Nephron (organoid): ENCODE results near the gene CEP85L.

Experiments used
- H3K27ac Mint-ChIP-seq, 3 experiments: 2 replicates each; pipeline ENCODE4 v1.8.0; 2020; ENCODE audit warnings: mixed read lengths in 3 of 3, mild to moderate bottlenecking in 2 of 3, moderate library complexity in 1 of 3
- H3K27me3 Mint-ChIP-seq: 2 replicates; pipeline ENCODE4 v1.8.0; 2021; ENCODE audit warnings: low read depth, mild to moderate bottlenecking, moderate library complexity, mixed read lengths
- H3K36me3 Mint-ChIP-seq: 2 replicates; pipeline ENCODE4 v1.8.0; 2020; ENCODE audit warnings: low read depth, mixed read lengths
- H3K4me1 Mint-ChIP-seq: 2 replicates; pipeline ENCODE4 v1.8.0; 2020; ENCODE audit warnings: mixed read lengths
- H3K4me3 Mint-ChIP-seq, 3 experiments: 2 replicates each; pipeline ENCODE4 v1.8.0; 2020; ENCODE audit warnings: mild to moderate bottlenecking in 3 of 3, mixed read lengths in 3 of 3, moderate library complexity in 2 of 3
- H3K9me3 Mint-ChIP-seq: 2 replicates; pipeline ENCODE4 v1.8.0; 2020; ENCODE audit warnings: mixed read lengths
- TF ChIP-seq, protein P1 (sequence below), 3 experiments: fragments of 200-600 bp; sonication (generic); IDR thresholded peaks; one replicate each; pipeline ENCODE4 v1.5.0; 2021; ENCODE audit warnings: antibody characterized with exemption in 3 of 3; ENCODE audit not compliant: unreplicated experiment in 3 of 3

The CEP85L gene

DNA sequence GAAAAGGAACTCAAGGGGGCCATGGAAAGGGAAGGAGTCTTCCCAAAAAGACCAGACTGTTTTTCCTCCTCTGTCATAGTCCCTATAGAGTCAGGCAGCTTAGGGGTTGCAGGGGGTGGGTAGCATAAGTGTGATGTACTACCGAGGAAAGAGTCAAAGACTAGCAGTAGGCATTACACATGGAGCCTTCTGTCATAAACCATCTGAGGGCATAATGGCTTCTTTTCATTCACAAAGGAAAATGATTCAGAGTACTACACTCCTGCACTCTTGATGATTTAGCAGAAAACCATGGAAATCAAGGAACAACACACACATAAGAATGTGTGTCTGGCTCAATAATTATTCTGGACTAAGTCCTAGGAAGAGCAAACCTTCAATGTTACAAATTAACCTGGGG lies 88.4 kb downstream of the CEP85L start:
- no peaks in the 10 kb centered on the region for H3K36me3 Mint-ChIP-seq
- no peaks in the 10 kb centered on the region for H3K9me3 Mint-ChIP-seq
- TF ChIP-seq, protein P1, sequence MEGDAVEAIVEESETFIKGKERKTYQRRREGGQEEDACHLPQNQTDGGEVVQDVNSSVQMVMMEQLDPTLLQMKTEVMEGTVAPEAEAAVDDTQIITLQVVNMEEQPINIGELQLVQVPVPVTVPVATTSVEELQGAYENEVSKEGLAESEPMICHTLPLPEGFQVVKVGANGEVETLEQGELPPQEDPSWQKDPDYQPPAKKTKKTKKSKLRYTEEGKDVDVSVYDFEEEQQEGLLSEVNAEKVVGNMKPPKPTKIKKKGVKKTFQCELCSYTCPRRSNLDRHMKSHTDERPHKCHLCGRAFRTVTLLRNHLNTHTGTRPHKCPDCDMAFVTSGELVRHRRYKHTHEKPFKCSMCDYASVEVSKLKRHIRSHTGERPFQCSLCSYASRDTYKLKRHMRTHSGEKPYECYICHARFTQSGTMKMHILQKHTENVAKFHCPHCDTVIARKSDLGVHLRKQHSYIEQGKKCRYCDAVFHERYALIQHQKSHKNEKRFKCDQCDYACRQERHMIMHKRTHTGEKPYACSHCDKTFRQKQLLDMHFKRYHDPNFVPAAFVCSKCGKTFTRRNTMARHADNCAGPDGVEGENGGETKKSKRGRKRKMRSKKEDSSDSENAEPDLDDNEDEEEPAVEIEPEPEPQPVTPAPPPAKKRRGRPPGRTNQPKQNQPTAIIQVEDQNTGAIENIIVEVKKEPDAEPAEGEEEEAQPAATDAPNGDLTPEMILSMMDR (IDR thresholded peaks at IDR 0.05; ENCODE audit: unreplicated experiment in 3 of 3) = no peak
- no peaks in the 10 kb centered on the region for H3K27me3 Mint-ChIP-seq
- peaks cover 23% of the 10 kb centered on the region for H3K4me1 Mint-ChIP-seq
- H3K4me3 Mint-ChIP-seq = no peak overlapping the region
- peak overlapping the region; percentile 41 to 84 (median 71) for H3K27ac Mint-ChIP-seq

DNA sequence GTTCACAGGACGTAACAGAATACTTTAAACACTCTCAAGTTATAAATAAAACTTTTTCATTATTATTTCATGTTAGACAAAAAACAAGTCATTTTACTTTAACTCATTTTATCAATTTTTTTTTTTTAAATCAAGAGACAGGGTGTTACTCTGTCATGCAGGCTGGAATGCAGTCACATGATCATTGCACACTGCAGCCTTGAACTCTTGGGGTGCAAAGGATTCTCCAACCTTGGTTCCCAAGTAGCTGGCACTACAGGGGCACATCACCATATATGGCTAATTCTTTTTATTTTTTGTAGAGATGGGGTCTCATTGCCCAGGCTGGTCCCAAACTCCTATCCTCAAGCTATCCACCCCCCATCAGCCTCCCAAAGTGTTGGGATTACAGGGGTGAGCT lies 89.1 kb downstream of the CEP85L start:
- TF ChIP-seq, protein P1 (IDR thresholded peaks at IDR 0.05; ENCODE audit: unreplicated experiment in 3 of 3) = no peak
- Mint-ChIP-seq H3K27ac (peak overlapping the region in 1 of 3 experiments; percentile 84), H3K4me1 (peaks cover 23% of the 10 kb centered on the region), H3K4me3 (no peak overlapping the region), H3K36me3 (no peaks in the 10 kb centered on the region), H3K9me3 (no peaks in the 10 kb centered on the region), H3K27me3 (no peaks in the 10 kb centered on the region)

DNA sequence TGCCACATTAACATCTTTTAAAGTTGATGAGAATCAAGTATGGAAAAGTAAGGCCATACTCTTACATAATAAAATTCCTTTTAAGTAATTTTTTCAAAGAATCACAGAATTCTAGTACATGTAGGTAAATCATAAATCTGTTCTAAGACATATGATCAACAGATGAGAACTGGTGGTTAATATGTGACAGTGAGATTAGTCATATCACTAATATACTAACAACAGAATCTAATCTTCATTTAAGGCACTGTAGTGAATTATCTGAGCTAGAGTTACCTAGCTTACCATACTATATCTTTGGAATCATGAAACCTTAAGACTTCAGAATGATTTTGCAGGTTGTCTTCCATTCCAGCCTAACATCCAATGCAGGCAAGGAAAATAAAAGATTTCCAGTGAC lies 91.7 kb downstream of the CEP85L start:
- no peaks in the 10 kb centered on the region for H3K27me3 Mint-ChIP-seq
- TF ChIP-seq, protein P1 (IDR thresholded peaks at IDR 0.05; ENCODE audit: unreplicated experiment in 3 of 3) = no peak
- H3K36me3 Mint-ChIP-seq = peaks cover 9% of the 10 kb centered on the region
- no peaks in the 10 kb centered on the region for H3K9me3 Mint-ChIP-seq
- peaks cover 23% of the 10 kb centered on the region for H3K4me1 Mint-ChIP-seq
- H3K27ac Mint-ChIP-seq = peak overlapping the region in 1 of 3 experiments; percentile 90
- H3K4me3 Mint-ChIP-seq = no peak overlapping the region

DNA sequence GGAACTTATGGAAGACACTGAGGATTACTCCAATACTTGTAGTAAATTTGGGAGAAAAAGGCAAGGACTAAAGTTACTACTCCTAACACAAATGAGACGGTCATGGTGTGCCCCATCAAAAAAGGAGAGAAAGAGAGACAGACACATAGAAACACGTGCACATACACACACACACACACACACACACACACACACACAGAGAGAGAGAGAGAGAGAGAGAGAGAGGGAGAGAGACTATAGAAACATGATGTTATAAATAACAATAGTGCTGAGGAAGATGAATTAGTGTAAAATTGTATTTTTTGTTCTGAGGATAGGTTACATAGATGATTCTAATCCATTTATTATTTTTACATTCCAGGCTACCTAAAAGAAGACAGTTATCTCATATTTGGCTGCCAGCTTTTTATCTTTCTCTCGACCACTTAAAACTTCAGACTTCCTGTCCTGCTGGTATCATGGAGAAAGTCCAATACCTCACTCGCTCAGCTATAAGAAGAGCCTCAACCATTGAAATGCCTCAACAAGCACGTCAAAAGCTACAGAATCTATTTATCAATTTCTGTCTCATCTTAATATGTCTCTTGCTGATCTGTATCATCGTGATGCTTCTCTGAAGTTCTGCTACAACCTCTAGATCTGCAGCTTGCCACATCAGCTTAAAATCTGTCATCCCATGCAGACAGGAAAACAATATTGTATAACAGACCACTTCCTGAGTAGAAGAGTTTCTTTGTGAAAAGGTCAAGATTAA lies 92.8 kb downstream of the CEP85L start:
- H3K4me3 Mint-ChIP-seq = no peak overlapping the region
- H3K36me3 Mint-ChIP-seq = peaks cover 12% of the 10 kb centered on the region
- no peaks in the 10 kb centered on the region for H3K9me3 Mint-ChIP-seq
- no peaks in the 10 kb centered on the region for H3K27me3 Mint-ChIP-seq
- peak overlapping the region; percentile 61 to 90 (median 81) for H3K27ac Mint-ChIP-seq
- H3K4me1 Mint-ChIP-seq = peaks cover 18% of the 10 kb centered on the region
- TF ChIP-seq, protein P1 (IDR thresholded peaks at IDR 0.05; ENCODE audit: unreplicated experiment in 3 of 3) = no peak

DNA sequence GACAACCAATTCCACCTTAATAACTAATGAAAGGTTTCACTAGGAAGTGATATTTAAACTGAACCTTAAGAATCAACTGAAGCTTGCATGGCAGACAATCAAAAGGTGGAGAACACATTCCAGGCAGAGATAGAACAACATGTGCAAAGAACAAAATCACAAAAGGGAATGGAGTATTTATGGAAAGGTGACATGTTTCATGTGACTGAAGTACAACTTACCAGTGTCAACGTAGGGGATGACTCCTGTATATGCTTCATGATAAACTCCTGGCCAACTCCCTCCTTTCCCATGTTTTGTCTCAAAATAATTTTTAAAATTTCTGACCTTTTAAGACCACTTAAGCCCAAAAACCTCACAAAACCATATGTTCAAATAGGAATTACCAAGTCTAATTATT lies 96.7 kb downstream of the CEP85L start:
- TF ChIP-seq, protein P1 (IDR thresholded peaks at IDR 0.05; ENCODE audit: unreplicated experiment in 3 of 3) = no peak
- H3K27ac Mint-ChIP-seq = no peak overlapping the region
- H3K4me1 Mint-ChIP-seq = peaks cover 28% of the 10 kb centered on the region
- H3K9me3 Mint-ChIP-seq = no peaks in the 10 kb centered on the region
- H3K4me3 Mint-ChIP-seq = no peak overlapping the region
- H3K36me3 Mint-ChIP-seq = peaks cover 12% of the 10 kb centered on the region
- H3K27me3 Mint-ChIP-seq = no peaks in the 10 kb centered on the region

DNA sequence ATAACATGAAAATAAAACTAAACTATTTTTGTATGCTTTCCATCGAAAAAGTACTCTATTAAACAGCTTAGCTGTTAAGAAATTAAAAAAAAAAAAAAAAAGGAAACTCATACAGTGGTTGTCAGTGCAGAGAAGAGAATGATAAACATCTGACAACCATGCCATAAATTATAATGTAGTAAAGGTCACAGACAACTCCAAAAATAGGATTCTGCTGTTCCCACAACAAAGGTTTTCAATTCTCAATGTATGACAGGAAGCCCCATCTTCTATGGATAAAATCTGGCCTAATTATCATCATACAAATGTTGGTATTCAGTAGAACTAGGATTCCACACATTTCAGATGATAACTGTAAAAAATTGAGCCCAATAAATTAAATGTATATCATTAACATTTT lies 98.3 kb downstream of the CEP85L start:
- Mint-ChIP-seq H3K36me3 (peaks cover 12% of the 10 kb centered on the region), H3K9me3 (no peaks in the 10 kb centered on the region), H3K27ac (peak overlapping the region in 1 of 3 experiments; percentile 13), H3K4me3 (no peak overlapping the region), H3K27me3 (no peaks in the 10 kb centered on the region), H3K4me1 (peaks cover 23% of the 10 kb centered on the region)
- TF ChIP-seq, protein P1 (IDR thresholded peaks at IDR 0.05; ENCODE audit: unreplicated experiment in 3 of 3) = no peak
